Activated CD8-positive, alpha-beta memory T cell treated with anti-CD3 and anti-CD28 coated beads, Interleukin-2, amount 50 U/mL, for 24 hours (primary cell): Measurements from ENCODE around the gene MCC.

Experiments used
- DNase-seq: peaks from one replicate; pipeline ENCODE4 v3.0.0-alpha.2; 2020; ENCODE audit errors: extremely low read depth

MCC gene

GRCh38 chr5:113245427-113246225 is 242.6 kb downstream of the MCC start:
- DNase-seq, result no peak

GRCh38 chr5:113244966-113245365 is 243.3 kb downstream of the MCC start:
- no peak for DNase-seq

- DNase-seq, result no peak
Observed at GRCh38 chr5:113243349-113243664, 244.9 kb downstream of the MCC start.

- no peak for DNase-seq
Observed at GRCh38 chr5:113242481-113243348, 245.5 kb downstream of the MCC start.

- no peak for DNase-seq
Observed at GRCh38 chr5:113240951-113241726, 247.1 kb downstream of the MCC start.

- DNase-seq, result no peak
Observed at GRCh38 chr5:113240032-113240431, 248.2 kb downstream of the MCC start.

- no peak for DNase-seq
Observed at GRCh38 chr5:113237893-113238292, 250.4 kb downstream of the MCC start.

- DNase-seq, result no peak
Observed at GRCh38 chr5:113236536-113237288, 251.5 kb downstream of the MCC start.

- no peak for DNase-seq
Observed at GRCh38 chr5:113235884-113236283, 252.4 kb downstream of the MCC start.

- DNase-seq, result no peak
Observed at GRCh38 chr5:113234546-113234945, 253.7 kb downstream of the MCC start.

GRCh38 chr5:113233606-113234005 is 254.6 kb downstream of the MCC start:
- no peak for DNase-seq

- DNase-seq, result no peak
Observed at GRCh38 chr5:113232667-113233066, 255.6 kb downstream of the MCC start.

- no peak for DNase-seq
Observed at GRCh38 chr5:113232221-113232620, 256.0 kb downstream of the MCC start.

GRCh38 chr5:113231653-113232000 is 256.6 kb downstream of the MCC start:
- DNase-seq, result no peak

GRCh38 chr5:113230711-113231652 is 257.3 kb downstream of the MCC start:
- no peak for DNase-seq

GRCh38 chr5:113227798-113228197 is 260.5 kb downstream of the MCC start:
- no peak for DNase-seq

- no peak for DNase-seq
Observed at GRCh38 chr5:113226116-113226736, 262.0 kb downstream of the MCC start.

- no peak for DNase-seq
Observed at GRCh38 chr5:113225259-113225658, 263.0 kb downstream of the MCC start.

- no peak for DNase-seq
Observed at GRCh38 chr5:113224605-113225065, 263.6 kb downstream of the MCC start.
